ENCODE data around the gene DHX58. TPM values are rescaled to one million over a fixed set of nuclear protein-coding genes. Genes with fewer than 3 reads are reported as not detected.
A peak's percentile ranks its signal among the peaks of the same experiment; 100 is the strongest.

The DHX58 gene
- polyA plus RNA-seq, 3 donors from 2014 or later, result 3.0 to 14.3 (median 9.8) TPM

DNA sequence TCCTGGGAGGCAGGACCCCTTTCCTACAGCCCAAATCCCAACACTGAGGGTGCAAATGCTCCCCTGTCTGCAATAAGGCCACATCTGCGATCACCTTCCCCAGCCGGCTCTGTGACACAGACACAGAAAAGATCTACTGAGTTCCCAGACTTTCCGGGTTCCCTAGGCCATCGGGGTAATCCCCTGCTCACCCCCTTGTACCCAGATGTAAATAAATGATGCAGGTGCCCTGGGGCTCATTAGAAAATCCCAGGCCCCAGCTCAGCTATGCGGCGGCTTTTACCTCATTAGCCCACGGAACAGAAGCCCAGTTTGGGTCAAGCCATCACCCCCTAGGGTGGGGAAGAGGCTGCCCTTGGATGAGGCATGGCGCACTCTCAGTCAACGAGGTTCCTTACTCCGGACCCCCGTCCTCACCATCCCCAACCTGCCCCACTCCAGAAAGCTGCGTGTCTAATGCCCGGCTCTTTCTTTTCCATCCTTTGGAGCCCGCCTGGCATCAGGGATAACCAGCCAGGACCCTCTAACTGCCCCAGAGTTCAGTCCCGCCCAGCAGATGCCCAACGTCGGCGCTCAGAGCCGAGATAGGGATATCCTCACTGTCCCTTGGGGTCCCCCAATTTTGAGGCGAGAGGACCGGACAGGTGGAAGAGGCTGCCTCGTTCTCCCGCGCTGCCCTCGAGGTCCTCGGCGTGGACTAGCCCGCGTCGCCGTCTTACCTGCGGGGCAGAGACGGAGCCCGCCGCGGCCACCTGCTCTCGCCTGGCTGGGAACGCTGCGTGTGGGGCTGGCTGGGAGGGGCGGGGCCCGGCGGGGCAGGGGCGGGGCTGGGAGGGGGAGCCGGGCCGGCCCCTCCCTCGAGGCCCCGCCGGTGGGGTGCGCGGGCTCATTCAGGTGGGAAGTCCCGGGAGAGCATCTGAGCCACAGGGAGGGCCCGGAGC is 14.6 kb downstream of the DHX58 start, which contains the start of gene ZNF385C:
Gene ZNF385C, minus strand, starts transcription at position 783 of the 941 bp plus-strand sequence. CDS start 35,417 bp downstream, outside the sequence.
- peak within 1 kb of the TSS in 1 of 6 donors; percentile 24 for H3K27ac Mint-ChIP-seq
- no peaks in the 10 kb centered on the region for H3K4me1 Mint-ChIP-seq
- H3K36me3 Mint-ChIP-seq, result peaks cover 0 to 4% (median 0%) of the 10 kb centered on the region in 3 donors
- H3K9me3 Mint-ChIP-seq, result no peaks in the 10 kb centered on the region
- H3K4me3 Mint-ChIP-seq, result peak within 1 kb of the TSS in 1 of 5 donors; percentile 20
- H3K27me3 Mint-ChIP-seq (ENCODE audit: low read depth in 3 of 3), result peaks cover 5 to 9% (median 6%) of the 10 kb centered on the region in 3 donors
- no peak for DNase-seq

DNA sequence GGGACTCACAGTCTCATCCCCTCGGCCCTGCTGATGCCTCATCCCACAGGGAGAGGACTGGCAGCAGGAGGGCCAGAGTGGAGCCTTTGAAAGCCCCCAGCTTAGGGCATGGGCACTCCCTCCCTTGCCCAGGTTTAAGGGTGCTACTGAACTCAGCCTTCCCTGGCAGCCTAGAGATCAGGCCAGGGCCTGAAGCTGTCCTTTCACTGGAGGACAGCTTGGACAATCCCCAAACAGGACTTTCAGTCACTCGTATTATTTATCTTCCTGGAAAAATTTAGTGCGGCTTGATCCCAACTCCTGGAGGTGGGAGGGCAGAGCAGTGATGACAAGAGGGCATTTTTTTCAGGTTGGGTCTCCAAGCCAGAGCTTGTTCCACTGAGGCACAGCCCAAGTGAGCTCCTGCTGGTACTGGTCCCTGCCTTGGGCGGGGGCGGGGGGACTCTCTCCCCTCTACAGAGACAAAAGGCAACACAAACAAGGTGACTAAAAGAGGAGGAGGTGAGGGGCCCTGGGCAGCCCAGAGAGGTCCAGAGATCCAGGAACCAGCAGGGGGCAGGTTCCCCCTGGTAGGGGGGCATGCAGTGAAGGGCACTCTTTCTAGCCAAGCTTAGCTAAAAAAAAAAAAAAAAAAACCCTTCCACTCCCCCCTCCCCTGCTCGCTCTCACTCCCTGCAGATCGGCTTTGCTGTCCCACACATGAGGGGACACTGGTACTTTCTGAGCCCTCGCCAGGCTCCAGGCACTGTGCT is 16.0 kb downstream of the DHX58 start:
- H3K27ac Mint-ChIP-seq, result no peak overlapping the region
- H3K4me3 Mint-ChIP-seq, result no peak overlapping the region
- no peaks in the 10 kb centered on the region for H3K36me3 Mint-ChIP-seq
- H3K27me3 Mint-ChIP-seq (ENCODE audit: low read depth in 3 of 3), result peaks cover 5 to 9% (median 6%) of the 10 kb centered on the region in 3 donors
- H3K4me1 Mint-ChIP-seq, result no peaks in the 10 kb centered on the region
- H3K9me3 Mint-ChIP-seq, result no peaks in the 10 kb centered on the region
- no peak for DNase-seq

DNA sequence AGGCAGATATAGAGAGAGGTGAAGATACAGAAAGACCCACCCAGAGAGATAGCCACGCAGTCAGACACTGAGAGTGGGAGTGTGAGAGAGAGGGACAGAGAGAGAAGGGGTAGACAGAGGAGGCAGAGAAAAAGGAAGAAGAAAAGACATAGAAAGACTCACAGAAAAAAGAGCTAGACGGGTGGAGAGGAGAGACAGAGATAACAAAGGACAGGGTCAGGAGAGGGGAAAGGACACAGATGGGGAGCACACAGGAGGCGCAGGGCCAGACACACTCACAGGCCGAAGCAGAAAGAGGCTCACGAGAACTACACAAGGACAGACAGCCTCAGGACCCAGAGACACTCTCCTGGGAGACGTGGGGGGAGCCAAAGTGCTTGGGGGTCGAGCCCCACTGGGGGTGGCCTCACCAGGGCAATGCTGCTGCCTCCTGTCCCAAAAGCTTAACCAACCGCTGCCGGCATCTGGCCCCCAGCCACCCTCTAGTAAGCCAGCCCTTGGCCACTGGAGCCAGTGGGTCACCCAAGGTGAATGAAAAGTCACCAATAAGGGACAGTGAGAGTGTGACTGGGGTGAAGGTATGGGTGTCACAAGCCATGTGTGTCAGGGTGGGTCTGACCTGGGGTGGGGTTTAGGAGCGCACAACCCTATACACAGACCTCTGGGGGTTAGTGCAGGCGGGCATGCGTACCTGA is 18.0 kb downstream of the DHX58 start:
- no peak overlapping the region for H3K4me3 Mint-ChIP-seq
- H3K9me3 Mint-ChIP-seq, result no peaks in the 10 kb centered on the region
- H3K36me3 Mint-ChIP-seq, result no peaks in the 10 kb centered on the region
- H3K4me1 Mint-ChIP-seq, result no peaks in the 10 kb centered on the region
- H3K27me3 Mint-ChIP-seq (ENCODE audit: low read depth in 3 of 3), result peaks cover 5 to 9% (median 8%) of the 10 kb centered on the region in 3 donors
- DNase-seq, result no peak
- H3K27ac Mint-ChIP-seq, result peak overlapping the region in 1 of 6 donors; percentile 57

DNA sequence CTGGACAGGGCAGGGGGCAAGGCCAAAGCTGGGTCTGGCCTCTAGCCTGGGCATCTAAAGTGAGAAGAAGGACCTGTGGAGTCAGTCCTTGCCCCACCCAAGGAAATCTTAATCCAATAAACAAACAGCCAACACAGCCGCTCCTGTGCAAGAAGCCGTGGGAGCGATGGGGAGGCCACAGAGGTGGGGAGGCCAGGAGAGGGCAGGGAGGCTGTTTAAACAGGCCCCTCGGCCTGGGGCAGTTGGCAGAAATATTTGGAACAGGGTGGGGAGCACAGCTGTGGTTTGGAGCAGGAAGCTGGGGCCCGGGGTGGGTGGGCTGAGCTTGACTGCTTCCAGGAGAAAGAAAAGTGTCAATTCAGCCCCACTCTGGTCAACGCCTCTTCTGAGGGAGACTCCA is 19.6 kb downstream of the DHX58 start:
- H3K36me3 Mint-ChIP-seq, result no peaks in the 10 kb centered on the region
- H3K4me3 Mint-ChIP-seq, result no peak overlapping the region
- no peaks in the 10 kb centered on the region for H3K9me3 Mint-ChIP-seq
- H3K27me3 Mint-ChIP-seq (ENCODE audit: low read depth in 3 of 3), result peaks cover 5 to 10% (median 6%) of the 10 kb centered on the region in 3 donors
- no peak for DNase-seq
- H3K4me1 Mint-ChIP-seq, result no peaks in the 10 kb centered on the region
- H3K27ac Mint-ChIP-seq, result no peak overlapping the region

DNA sequence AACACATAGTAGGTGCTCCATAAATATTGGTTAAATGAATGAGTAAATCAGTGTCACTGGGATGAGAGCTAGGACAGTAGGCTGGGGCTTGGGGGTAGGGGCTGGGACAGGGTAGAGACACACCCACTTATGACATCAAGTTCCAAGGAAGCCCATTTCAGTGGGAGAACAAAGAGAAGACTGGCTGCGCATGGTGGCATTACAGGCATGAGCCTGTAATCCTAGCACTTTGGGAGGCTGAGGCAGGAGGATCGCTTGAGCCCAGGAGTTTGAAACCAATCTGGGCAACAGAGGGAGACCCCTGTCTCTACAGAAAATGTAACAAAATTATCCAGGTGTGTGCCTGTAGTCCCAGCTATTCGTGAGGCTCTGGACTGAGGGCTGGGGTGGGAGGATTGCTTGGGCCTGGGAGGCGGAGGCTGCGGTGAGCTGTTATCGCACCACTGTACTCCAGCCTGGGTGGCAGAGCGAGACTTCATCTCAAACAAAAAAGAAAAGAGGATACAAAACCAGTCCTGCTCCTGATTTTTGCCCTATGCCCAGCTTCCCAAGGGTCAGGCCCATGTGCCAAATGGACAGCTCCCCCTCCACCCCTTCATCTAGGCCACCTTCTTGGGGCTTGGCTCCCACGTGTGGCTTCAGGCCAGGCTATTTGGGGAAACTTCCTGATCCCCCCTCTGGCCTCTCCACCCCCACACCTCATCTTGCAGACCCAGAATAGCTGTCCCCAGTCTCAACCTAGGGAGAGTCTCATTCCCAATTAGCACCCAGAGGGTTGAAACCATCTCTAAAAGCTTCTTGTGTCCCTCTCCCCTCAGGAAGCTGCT is 21.3 kb downstream of the DHX58 start:
- no peak for DNase-seq
- peaks cover 0 to 8% (median 3%) of the 10 kb centered on the region in 3 donors for H3K27me3 Mint-ChIP-seq (ENCODE audit: low read depth in 3 of 3)
- no peaks in the 10 kb centered on the region for H3K9me3 Mint-ChIP-seq
- H3K27ac Mint-ChIP-seq, result no peak overlapping the region
- H3K4me1 Mint-ChIP-seq, result no peaks in the 10 kb centered on the region
- no peak overlapping the region for H3K4me3 Mint-ChIP-seq
- H3K36me3 Mint-ChIP-seq, result no peaks in the 10 kb centered on the region

DNA sequence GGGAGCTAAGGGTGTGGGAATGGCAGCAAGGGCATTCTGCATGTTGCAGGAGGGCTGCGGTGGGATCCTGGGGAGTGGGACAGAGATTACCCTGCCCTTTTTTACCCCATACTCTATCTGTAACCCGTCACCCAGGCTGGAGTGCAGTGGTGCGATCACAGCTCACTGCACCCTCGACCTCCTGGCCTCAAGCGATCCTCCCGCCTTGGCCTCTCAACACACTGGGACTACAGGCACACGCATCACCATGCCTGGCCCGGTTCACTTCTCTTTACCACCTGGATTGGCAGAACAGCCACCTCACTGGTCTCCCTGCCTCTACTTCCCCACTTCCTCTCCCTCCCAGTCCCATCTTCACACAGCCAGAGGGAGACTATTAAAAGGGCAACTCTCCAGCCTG is 23.8 kb downstream of the DHX58 start:
- H3K4me1 Mint-ChIP-seq, result no peaks in the 10 kb centered on the region
- no peak overlapping the region for H3K4me3 Mint-ChIP-seq
- no peak for DNase-seq
- H3K27me3 Mint-ChIP-seq (ENCODE audit: low read depth in 3 of 3), result peaks cover 0 to 5% (median 0%) of the 10 kb centered on the region in 3 donors
- H3K9me3 Mint-ChIP-seq, result no peaks in the 10 kb centered on the region
- no peak overlapping the region for H3K27ac Mint-ChIP-seq
- H3K36me3 Mint-ChIP-seq, result no peaks in the 10 kb centered on the region

DNA sequence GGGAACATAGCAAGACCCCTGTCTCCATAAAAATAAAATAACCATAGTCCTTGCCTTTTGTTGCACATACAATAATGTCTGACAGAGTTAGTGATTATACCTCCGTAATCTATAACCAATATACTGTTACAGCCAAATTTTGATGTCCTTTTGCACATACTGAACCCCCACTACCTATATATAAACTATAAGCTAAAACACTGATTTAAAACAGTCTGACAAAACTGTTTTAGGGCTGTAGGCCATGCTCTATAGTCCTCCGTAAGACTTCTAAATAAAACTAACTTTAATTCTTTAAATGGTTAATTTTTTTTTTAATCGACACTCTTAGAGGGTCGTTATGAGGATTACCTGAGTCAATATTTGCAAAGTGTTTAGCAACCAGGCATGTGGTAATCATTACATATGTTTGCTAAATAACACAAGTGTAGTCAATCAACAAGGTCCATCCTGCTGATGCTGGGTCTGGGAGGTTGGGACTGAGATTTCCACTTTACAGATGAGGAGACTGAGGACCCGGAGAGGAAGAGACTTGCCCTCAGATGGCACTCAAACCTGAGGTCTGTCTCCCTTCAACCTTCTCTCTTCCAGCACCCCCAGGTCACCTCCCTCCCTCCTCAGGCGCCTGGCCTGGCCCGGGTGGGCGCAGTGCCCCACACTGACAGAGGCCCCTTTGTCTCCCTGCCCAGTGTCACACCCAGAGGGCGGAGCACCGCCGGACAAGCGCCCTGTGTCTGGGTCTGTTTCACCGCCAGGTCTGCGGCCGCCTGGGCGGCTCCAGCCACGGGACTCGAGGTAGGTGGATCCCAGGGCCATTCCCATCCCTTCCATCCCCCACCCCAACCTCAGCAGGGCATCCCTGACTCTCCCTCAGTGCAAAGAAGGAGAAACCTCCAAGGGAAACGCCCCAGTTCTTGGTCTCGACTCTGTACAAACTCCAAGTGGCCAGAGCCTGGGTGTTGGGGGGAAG is 24.5 kb downstream of the DHX58 start:
- Mint-ChIP-seq H3K9me3 (no peaks in the 10 kb centered on the region), H3K4me1 (no peaks in the 10 kb centered on the region), H3K36me3 (no peaks in the 10 kb centered on the region), H3K4me3 (no peak overlapping the region), H3K27me3 (ENCODE audit: low read depth in 3 of 3) (peaks cover 0 to 5% (median 0%) of the 10 kb centered on the region in 3 donors), H3K27ac (no peak overlapping the region)
- DNase-seq, result no peak

DNA sequence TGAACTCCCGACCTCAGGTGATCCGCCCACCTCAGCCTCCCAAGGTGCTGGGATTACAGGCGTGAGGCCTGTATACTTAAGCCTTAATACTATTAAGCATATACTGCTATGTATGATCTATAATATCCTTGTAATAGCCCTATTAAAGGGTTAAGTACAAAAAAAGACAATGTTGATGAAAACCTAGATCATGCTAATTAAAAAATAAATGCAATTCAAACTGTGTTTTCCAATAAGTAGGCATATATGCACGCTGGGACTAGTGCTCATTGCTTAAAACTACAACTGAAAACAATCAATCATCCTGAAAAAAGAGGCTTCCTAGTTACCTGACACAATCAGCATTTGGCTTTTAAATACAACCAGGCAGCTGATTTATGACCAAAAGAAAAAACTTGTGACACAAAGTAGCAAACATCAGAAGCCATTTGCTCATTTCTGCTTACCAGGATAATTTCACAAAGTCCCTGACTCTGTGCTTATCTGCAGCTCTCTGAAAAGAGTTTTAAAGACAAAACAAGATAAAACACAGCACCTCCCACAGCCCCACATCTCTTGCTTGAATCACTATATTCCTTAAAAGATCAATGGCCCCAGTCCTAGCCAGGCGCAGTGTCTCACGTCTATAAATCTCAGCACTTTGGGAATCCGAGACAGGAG is 25.3 kb downstream of the DHX58 start:
- Mint-ChIP-seq H3K4me1 (no peaks in the 10 kb centered on the region), H3K27me3 (ENCODE audit: low read depth in 3 of 3) (peaks cover 0 to 5% (median 0%) of the 10 kb centered on the region in 3 donors), H3K9me3 (no peaks in the 10 kb centered on the region), H3K36me3 (no peaks in the 10 kb centered on the region), H3K4me3 (no peak overlapping the region), H3K27ac (no peak overlapping the region)
- no peak for DNase-seq

DNA sequence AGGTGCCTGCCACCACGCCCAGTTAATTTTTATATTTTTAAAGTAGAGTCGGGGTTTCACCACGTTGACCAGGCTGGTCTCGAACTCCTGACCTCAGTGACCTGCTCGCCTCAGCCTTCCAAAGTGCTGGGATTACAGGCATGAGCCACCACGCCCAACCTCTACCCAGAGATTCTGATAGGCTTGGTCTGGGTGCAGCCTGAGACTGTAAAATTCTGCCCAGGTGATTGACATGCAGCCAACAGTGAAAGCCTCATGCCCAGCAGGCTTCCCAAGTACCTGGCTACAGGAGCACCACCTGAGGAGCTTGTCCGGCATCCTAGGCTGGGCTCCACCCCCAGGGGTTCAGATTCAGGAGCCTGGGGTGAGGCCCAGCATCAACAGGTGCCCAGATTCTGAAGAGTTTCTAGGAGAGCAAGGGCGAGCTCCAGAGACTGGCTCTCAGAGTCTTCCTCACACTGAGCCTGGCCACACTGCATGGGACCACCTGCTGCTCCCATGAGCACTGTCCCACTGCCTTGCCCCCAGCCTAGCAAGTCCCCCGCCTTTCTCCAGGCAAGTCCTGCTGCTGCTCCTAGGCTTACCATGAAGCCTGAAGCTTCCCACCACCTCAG is 30.9 kb downstream of the DHX58 start:
- Mint-ChIP-seq H3K27me3 (ENCODE audit: low read depth in 3 of 3) (peaks cover 0 to 3% (median 2%) of the 10 kb centered on the region in 3 donors), H3K27ac (no peak overlapping the region), H3K9me3 (no peaks in the 10 kb centered on the region), H3K4me1 (no peaks in the 10 kb centered on the region), H3K4me3 (no peak overlapping the region), H3K36me3 (no peaks in the 10 kb centered on the region)
- DNase-seq, result no peak

DNA sequence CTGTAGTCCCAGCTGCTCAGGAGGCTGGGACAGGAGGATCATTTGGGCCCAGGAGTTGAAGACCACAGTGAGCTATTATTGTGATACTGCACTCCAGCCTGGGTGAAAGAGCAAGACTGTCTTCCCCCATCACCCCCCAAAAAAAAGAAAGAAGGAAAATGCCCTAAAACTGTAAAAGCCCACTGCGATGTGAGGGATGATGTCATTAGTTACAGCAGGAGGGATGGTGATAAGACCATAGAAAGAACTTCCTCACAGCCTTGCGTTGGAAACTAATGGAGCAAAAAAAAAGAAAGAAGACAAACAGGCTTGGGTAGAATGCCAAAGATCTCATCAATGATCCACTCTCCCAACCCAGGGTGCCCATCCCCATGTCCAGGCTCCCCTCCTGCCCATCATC is 33.0 kb downstream of the DHX58 start:
- no peak for DNase-seq

DNA sequence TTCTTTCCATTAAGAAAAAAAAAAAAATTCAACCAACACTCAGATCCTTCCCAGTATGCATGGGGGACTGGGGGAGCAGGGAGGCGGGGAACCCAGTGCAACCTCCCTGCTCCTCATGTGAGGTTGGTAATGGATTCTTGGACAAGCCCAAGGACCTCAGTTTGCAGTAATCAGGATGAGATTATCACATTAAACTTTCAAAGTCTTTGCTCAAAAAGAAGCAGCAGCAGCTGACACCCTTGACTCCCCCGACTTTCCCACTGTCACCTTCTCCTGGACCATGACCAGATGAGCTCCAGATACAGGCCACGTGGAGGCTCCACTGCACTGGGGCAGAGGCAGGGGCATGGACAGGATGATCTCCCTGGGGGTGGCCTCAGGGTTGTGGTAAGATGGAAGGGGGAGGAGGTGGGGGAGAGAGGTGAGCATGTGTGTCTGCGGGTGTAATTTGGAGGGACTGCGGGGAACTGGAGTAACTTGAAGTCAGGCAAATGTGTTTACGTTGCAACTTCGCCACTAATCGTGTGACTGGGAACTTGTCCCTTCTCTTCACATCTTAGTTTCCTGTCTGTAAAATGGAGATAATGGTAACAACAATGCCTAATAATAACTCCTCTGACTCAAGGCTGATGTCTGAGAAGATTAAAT is 34.0 kb downstream of the DHX58 start:
- no peak overlapping the region for H3K4me3 Mint-ChIP-seq

More for the DNA sequence above, 33.0 kb downstream of the DHX58 start:
- Mint-ChIP-seq H3K36me3 (no peaks in the 10 kb centered on the region), H3K4me1 (no peaks in the 10 kb centered on the region), H3K27ac (no peak overlapping the region), H3K27me3 (ENCODE audit: low read depth in 3 of 3) (peaks cover 0 to 6% (median 2%) of the 10 kb centered on the region in 3 donors), H3K4me3 (no peak overlapping the region), H3K9me3 (no peaks in the 10 kb centered on the region)

More for the DNA sequence above, 34.0 kb downstream of the DHX58 start:
- Mint-ChIP-seq H3K4me1 (no peaks in the 10 kb centered on the region), H3K27ac (no peak overlapping the region), H3K9me3 (no peaks in the 10 kb centered on the region), H3K27me3 (ENCODE audit: low read depth in 3 of 3) (peaks cover 2 to 7% (median 6%) of the 10 kb centered on the region in 3 donors), H3K36me3 (no peaks in the 10 kb centered on the region)
- DNase-seq, result no peak

Measured in immature natural killer cell (primary cell).